Gastrocnemius medialis (tissue), 4 donors: ENCODE data around the gene P4HA2. TPM values are rescaled to one million over a fixed set of nuclear protein-coding genes. Genes with fewer than 3 reads are reported as not detected.

Experiments
- ATAC-seq, 2 donors: fragments of 150-250 bp; one replicate each; pipeline ENCODE4 v1.9.1; 2016
- DNase-seq, 2 donors: peaks; one replicate each; pipeline ENCODE4 v3.0.0-alpha.2; 2019
- H3K27ac ChIP-seq, 4 donors: fragments of 200-600 bp; sonication (generic); 1 replicate in 1 of 4; 2 replicates in 3 of 4; pipeline ENCODE4 v1.5.1; 2016 to 2018; ENCODE audit warnings: mild to moderate bottlenecking in 2 of 4, moderate library complexity in 1 of 4
- H3K27me3 ChIP-seq, 3 donors: fragments of 200-600 bp; sonication (generic) in 2 of 3; 1 replicate in 1 of 3; 2 replicates in 2 of 3; pipeline versions ENCODE4 v1.5.1 to v1.6.0; 2016 to 2019; ENCODE audit warnings: mild to moderate bottlenecking in 1 of 3, moderate library complexity in 1 of 3
- H3K36me3 ChIP-seq, 2 donors: fragments of 200-600 bp; sonication (generic) in 1 of 2; one replicate each; pipeline ENCODE4 v1.5.1; 2017 to 2018
- H3K4me1 ChIP-seq, 2 donors: fragments of 200-600 bp; sonication (generic) in 1 of 2; one replicate each; pipeline ENCODE4 v1.5.1; 2016 to 2017; ENCODE audit warnings: mild to moderate bottlenecking in 2 of 2
- H3K4me3 ChIP-seq, 4 donors: fragments of 200-600 bp; sonication (generic) in 3 of 4; 1 replicate in 1 of 4; 2 replicates in 3 of 4; pipeline ENCODE4 v1.5.1; 2016 to 2019; ENCODE audit warnings: mild to moderate bottlenecking in 2 of 4
- H3K9me3 ChIP-seq, 3 donors: fragments of 200-600 bp; sonication (generic) in 2 of 3; 1 replicate in 1 of 3; 2 replicates in 2 of 3; pipeline ENCODE4 v1.5.1; 2016 to 2019
- CTCF ChIP-seq, 5 experiments: fragments of 450-650 bp in 3 of 5; fragments of 200-600 bp in 2 of 5; sonication (generic) in 2 of 5; IDR thresholded peaks in 4 of 5; conservative IDR thresholded peaks in 1 of 5; 1 replicate in 4 of 5; 2 replicates in 1 of 5; pipeline ENCODE4 v1.5.1; 2016 to 2019; ENCODE audit warnings: antibody characterized with exemption in 5 of 5, mild to moderate bottlenecking in 3 of 5, moderate library complexity in 3 of 5
- POLR2A ChIP-seq, 2 donors: fragments of 450-650 bp; IDR thresholded peaks; one replicate each; pipeline ENCODE4 v1.6.1; 2017; ENCODE audit warnings: antibody characterized with exemption in 2 of 2, mild to moderate bottlenecking in 2 of 2, moderate library complexity in 2 of 2
- in situ Hi-C, 4 donors: fragments of 200-750 bp; cut with MboI; loops; one replicate each; pipeline versions ENCODE4 v1.15.0 to v1.8.0; 2017; ENCODE audit warnings: low sequenced_read_pairs in 4 of 4
- intact Hi-C: fragments of 100-400 bp; cut with DNase I; formaldehyde crosslinking; loops from one replicate; pipeline ENCODE4 v1.15.1; 2023; ENCODE audit warnings: low total_unique reads
- total RNA-seq, 4 donors: library from RNA; depleted of rRNA; stranded (reverse); fragments of >200 nt; gene quantifications; one replicate each; pipeline versions ENCODE4 v1.1.0 to v1.2.3, GENCODE V29; 2016

Gene P4HA2
- total RNA-seq, 4 donors from 2014 or later, result 5.8 to 15.7 (median 10.3) TPM

GRCh38 chr5:132228241-132229035 is 785 bp upstream of the P4HA2 start:
- H3K36me3 ChIP-seq, result no peaks in the 10 kb centered on the region
- TF ChIP-seq CTCF (IDR thresholded peaks at IDR 0.05 in 4 of 5, conservative IDR thresholded peaks at IDR 0.05 in 1 of 5) (no peak), POLR2A (IDR thresholded peaks at IDR 0.05) (no peak)
- ATAC-seq, result no peak
- H3K9me3 ChIP-seq, result no peaks in the 10 kb centered on the region
- peaks cover 30 to 35% of the 10 kb centered on the region in 2 donors for H3K4me1 ChIP-seq
- peak overlapping the region; percentile 74 to 88 (median 84) for H3K27ac ChIP-seq
- peak overlapping the region; percentile 67 to 80 (median 72) for H3K4me3 ChIP-seq
- intact Hi-C loops, result loop anchor here (5.0 kb wide), 2 partner anchors 36 to 134 kb away; no protein-coding TSS in a partner anchor
- no peaks in the 10 kb centered on the region for H3K27me3 ChIP-seq
- in situ Hi-C loops, result no loop called here
- no peak for DNase-seq

GRCh38 chr5:132227235-132227484 is 493 bp downstream of the P4HA2 start:
- Histone ChIP-seq H3K4me3 (peak overlapping the region; percentile 67 to 80 (median 72)), H3K4me1 (peaks cover 35 to 39% of the 10 kb centered on the region in 2 donors), H3K36me3 (no peaks in the 10 kb centered on the region), H3K27ac (peak overlapping the region; percentile 74 to 88 (median 84)), H3K9me3 (no peaks in the 10 kb centered on the region), H3K27me3 (no peaks in the 10 kb centered on the region)
- intact Hi-C loops, result loop anchor here (2.0 to 5.0 kb wide), 3 partner anchors 35 to 135 kb away; partner anchors contain the start of gene SLC22A4
- in situ Hi-C loops, result no loop called here
- peak in 1 of 5 experiments; percentile 41 for TF ChIP-seq CTCF (IDR thresholded peaks at IDR 0.05 in 4 of 5, conservative IDR thresholded peaks at IDR 0.05 in 1 of 5)
- TF ChIP-seq POLR2A (IDR thresholded peaks at IDR 0.05), result no peak
- DNase-seq (no peak), ATAC-seq (no peak)

- TF ChIP-seq POLR2A (IDR thresholded peaks at IDR 0.05) (no peak), CTCF (IDR thresholded peaks at IDR 0.05 in 4 of 5, conservative IDR thresholded peaks at IDR 0.05 in 1 of 5) (no peak)
- intact Hi-C loops (loop anchor here (2.0 to 5.0 kb wide), 3 partner anchors 34 to 136 kb away; partner anchors contain the start of gene SLC22A4), in situ Hi-C loops (no loop called here)
- DNase-seq (no peak), ATAC-seq (peak in 1 of 2 donors; percentile 10)
- Histone ChIP-seq H3K36me3 (no peaks in the 10 kb centered on the region), H3K4me3 (peak overlapping the region; percentile 67 to 80 (median 72)), H3K9me3 (no peaks in the 10 kb centered on the region), H3K4me1 (peaks cover 35 to 42% of the 10 kb centered on the region in 2 donors), H3K27me3 (no peaks in the 10 kb centered on the region), H3K27ac (peak overlapping the region; percentile 74 to 88 (median 84))
Observed at GRCh38 chr5:132226516-132227234, 978 bp downstream of the P4HA2 start.

GRCh38 chr5:132225165-132226032 is 2.3 kb downstream of the P4HA2 start:
- intact Hi-C loops, result loop anchor here (2.0 to 5.0 kb wide), 3 partner anchors 33 to 137 kb away; partner anchors contain the start of gene SLC22A4
- peak in 1 of 2 donors; percentile 45 for DNase-seq

More at GRCh38 chr5:132225165-132226032, 2.3 kb downstream of the P4HA2 start:
- no peak overlapping the region for H3K4me3 ChIP-seq
- TF ChIP-seq CTCF (IDR thresholded peaks at IDR 0.05 in 4 of 5, conservative IDR thresholded peaks at IDR 0.05 in 1 of 5) (no peak), POLR2A (IDR thresholded peaks at IDR 0.05) (no peak)
- in situ Hi-C loops, result no loop called here
- no peaks in the 10 kb centered on the region for H3K9me3 ChIP-seq
- no peaks in the 10 kb centered on the region for H3K27me3 ChIP-seq
- peak overlapping the region; percentile 27 to 70 (median 43) for H3K27ac ChIP-seq
- H3K4me1 ChIP-seq, result peaks cover 35 to 42% of the 10 kb centered on the region in 2 donors
- no peaks in the 10 kb centered on the region for H3K36me3 ChIP-seq
- no peak for ATAC-seq
